H1 (cell line): ENCODE results near the gene FOXO6. TPM values are rescaled to one million over a fixed set of nuclear protein-coding genes. Genes with fewer than 3 reads are reported as not detected.
A peak's percentile ranks its signal among the peaks of the same experiment; 100 is the strongest.

Experiments used
- CTCF ChIA-PET: fragments of 300-600 bp; sonication (Branson Sonifier 250); formaldehyde crosslinking; loops from one replicate; lab custom pipeline; 2021; ENCODE audit not compliant: partially characterized antibody; lab: Charles Lee
- POLR2A ChIA-PET: fragments of 300-600 bp; sonication (Branson Sonifier 250); formaldehyde crosslinking; loops from one replicate; lab custom pipeline; 2021; ENCODE audit warnings: inconsistent platforms; ENCODE audit not compliant: partially characterized antibody; lab: Charles Lee
- DNase-seq, 2 experiments: peaks; one replicate each; pipeline versions ENCODE4 v3.0.0 to v3.0.0-alpha.2; 2010 to 2022; ENCODE audit warnings: low spot score in 2 of 2, low read depth in 1 of 2, mixed read lengths in 1 of 2
- FAIRE-seq: peaks from 2 replicates; lab custom pipeline; 2011; peaks lifted over from hg19 to GRCh38; lab: Jason Lieb, UNC
- H2AFZ ChIP-seq: 2 replicates; pipeline ENCODE4 v1.8.1; 2012; ENCODE audit warnings: low read length, inconsistent platforms
- H2AK5ac ChIP-seq: 2 replicates; pipeline ENCODE4 v1.6.1; 2013; ENCODE audit warnings: low read depth, low read length
- H2BK120ac ChIP-seq: replicated peaks from 2 replicates; pipeline ENCODE3; 2013; ENCODE audit warnings: low read depth, low read length, inconsistent platforms
- H2BK12ac ChIP-seq: 2 replicates; pipeline ENCODE4 v1.6.1; 2013; ENCODE audit warnings: low read depth, low read length
- H2BK15ac ChIP-seq: 2 replicates; pipeline ENCODE4 v1.6.1; 2013; ENCODE audit warnings: low read length
- H2BK20ac ChIP-seq: 2 replicates; pipeline ENCODE4 v1.6.1; 2013; ENCODE audit warnings: low read length
- H2BK5ac ChIP-seq: 2 replicates; pipeline ENCODE4 v1.6.1; 2013; ENCODE audit warnings: low read depth, low read length
- H3K14ac ChIP-seq: 2 replicates; pipeline ENCODE4 v1.6.1; 2013; ENCODE audit warnings: inconsistent platforms; ENCODE audit not compliant: insufficient read length
- H3K18ac ChIP-seq: 2 replicates; pipeline ENCODE4 v1.6.1; 2013; ENCODE audit warnings: low read length; ENCODE audit errors: extremely low read depth
- H3K23ac ChIP-seq: 2 replicates; pipeline ENCODE4 v1.6.1; 2013; ENCODE audit warnings: inconsistent platforms; ENCODE audit not compliant: insufficient read length
- H3K23me2 ChIP-seq: 2 replicates; pipeline ENCODE4 v1.6.1; 2013; ENCODE audit warnings: low read depth, low read length
- H3K27ac ChIP-seq: 2 replicates; pipeline ENCODE4 v1.6.1; 2011; ENCODE audit warnings: low read depth, low read length, inconsistent platforms
- H3K27me3 ChIP-seq, 4 experiments: replicated peaks in 1 of 4; 1 replicate in 1 of 4; 2 replicates in 3 of 4; pipeline versions ENCODE4 v1.6.1 to v1.8.1; 2011 to 2013; ENCODE audit warnings: low read length in 3 of 4, mild to moderate bottlenecking in 3 of 4, inconsistent platforms in 2 of 4, mixed read lengths in 2 of 4, moderate library complexity in 1 of 4; ENCODE audit not compliant: control insufficient read depth in 3 of 4, insufficient read depth in 3 of 4; ENCODE audit errors: extremely low read depth in 1 of 4
- H3K36me3 ChIP-seq, 4 experiments: 2 replicates each; pipeline versions ENCODE4 v1.6.1 to v1.8.1; 2011 to 2013; ENCODE audit warnings: mild to moderate bottlenecking in 4 of 4, low read length in 3 of 4, moderate library complexity in 2 of 4, control low read depth in 1 of 4, inconsistent platforms in 1 of 4; ENCODE audit not compliant: insufficient read depth in 4 of 4, control insufficient read depth in 2 of 4
- H3K4ac ChIP-seq: replicated peaks from 2 replicates; pipeline ENCODE3; 2013; ENCODE audit warnings: low read length, low read depth, mixed read lengths, inconsistent platforms; ENCODE audit not compliant: insufficient read length
- H3K4me1 ChIP-seq, 4 experiments: replicated peaks in 1 of 4; 1 replicate in 1 of 4; 2 replicates in 3 of 4; pipeline versions ENCODE4 v1.6.1 to v1.8.1; 2011 to 2013; ENCODE audit warnings: low read length in 3 of 4, inconsistent platforms in 2 of 4, mixed read lengths in 1 of 4; ENCODE audit not compliant: insufficient read depth in 4 of 4, control insufficient read depth in 3 of 4
- H3K4me2 ChIP-seq, 2 experiments: 2 replicates each; pipeline versions ENCODE4 v1.6.1 to v1.8.1; 2011 to 2013; ENCODE audit warnings: low read depth in 2 of 2, low read length in 2 of 2, control low read depth in 1 of 2, inconsistent platforms in 1 of 2, mild to moderate bottlenecking in 1 of 2; ENCODE audit not compliant: insufficient read depth in 1 of 2
- H3K4me3 ChIP-seq, 4 experiments: fragments of 200-600, 300-600 bp in 1 of 4; sonication (generic), shearing (Covaris generic), sonication (Bioruptor Twin) in 1 of 4; 2 replicates each; pipeline versions ENCODE4 v1.5.1 to v1.8.1; 2011 to 2016; ENCODE audit warnings: low read length in 4 of 4, low read depth in 3 of 4, control low read depth in 2 of 4, inconsistent platforms in 2 of 4, mild to moderate bottlenecking in 2 of 4, mixed read lengths in 1 of 4, moderate library complexity in 1 of 4; ENCODE audit not compliant: insufficient read depth in 2 of 4; ENCODE audit errors: extremely low read depth in 1 of 4
- H3K56ac ChIP-seq: replicated peaks from 2 replicates; pipeline ENCODE3; 2013; ENCODE audit warnings: low read depth, mild to moderate bottlenecking, mixed read lengths, low read length, inconsistent platforms; ENCODE audit not compliant: insufficient read length
- H3K79me1 ChIP-seq: 2 replicates; pipeline ENCODE4 v1.6.1; 2013; ENCODE audit warnings: low read depth, low read length, control low read depth
- H3K79me2 ChIP-seq, 2 experiments: 2 replicates each; pipeline versions ENCODE4 v1.6.1 to v1.8.1; 2012 to 2013; ENCODE audit warnings: low read length in 2 of 2, mild to moderate bottlenecking in 2 of 2, inconsistent platforms in 1 of 2; ENCODE audit not compliant: insufficient read depth in 2 of 2, control insufficient read depth in 1 of 2
- H3K9ac ChIP-seq, 4 experiments: replicated peaks in 1 of 4; 1 replicate in 1 of 4; 2 replicates in 3 of 4; pipeline versions ENCODE4 v1.6.1 to v1.8.1; 2011 to 2013; ENCODE audit warnings: low read depth in 3 of 4, low read length in 3 of 4, control low read depth in 2 of 4, mild to moderate bottlenecking in 2 of 4, moderate library complexity in 2 of 4, inconsistent platforms in 1 of 4; ENCODE audit errors: extremely low read depth in 1 of 4
- H3K9me3 ChIP-seq, 2 experiments: 2 replicates each; pipeline versions ENCODE4 v1.6.1 to v1.8.1; 2012 to 2013; ENCODE audit warnings: mild to moderate bottlenecking in 2 of 2, moderate library complexity in 2 of 2, control low read depth in 1 of 2, inconsistent platforms in 1 of 2, low read depth in 1 of 2, low read length in 1 of 2, mixed read lengths in 1 of 2; ENCODE audit not compliant: insufficient read depth in 2 of 2
- H4K20me1 ChIP-seq, 2 experiments: replicated peaks in 1 of 2; 2 replicates each; pipeline versions ENCODE3 to v1.8.1; 2011 to 2013; ENCODE audit warnings: inconsistent platforms in 2 of 2, low read length in 2 of 2, mild to moderate bottlenecking in 1 of 2; ENCODE audit not compliant: insufficient read depth in 2 of 2, control insufficient read depth in 1 of 2
- H4K5ac ChIP-seq: 2 replicates; pipeline ENCODE4 v1.6.1; 2013; ENCODE audit warnings: low read length, low read depth, mixed read lengths, inconsistent platforms; ENCODE audit not compliant: insufficient read length
- H4K8ac ChIP-seq: 2 replicates; pipeline ENCODE4 v1.8.0; 2013; ENCODE audit warnings: mild to moderate bottlenecking, moderate library complexity, low read length, inconsistent platforms; ENCODE audit not compliant: insufficient read depth; ENCODE audit errors: extremely low read depth
- H4K91ac ChIP-seq: replicated peaks from 2 replicates; pipeline ENCODE3; 2013; ENCODE audit warnings: low read length, mixed read lengths, inconsistent platforms; ENCODE audit not compliant: insufficient read length
- BCL11A ChIP-seq, 2 experiments: IDR thresholded peaks; one replicate each; pipeline ENCODE4 v1.6.1; 2011; ENCODE audit warnings: low read depth in 2 of 2, low read length in 2 of 2, mild to moderate bottlenecking in 2 of 2
- HDAC2 ChIP-seq, 2 experiments: fragments of 300-600 bp in 1 of 2; sonication (generic) in 1 of 2; IDR thresholded peaks; 2 replicates each; pipeline ENCODE4 v1.6.1; 2011 to 2012; ENCODE audit warnings: low read depth in 2 of 2, low read length in 2 of 2, mild to moderate bottlenecking in 2 of 2, moderate library complexity in 2 of 2, borderline replicate concordance in 1 of 2, inconsistent platforms in 1 of 2
- KDM4A ChIP-seq: IDR thresholded peaks from one replicate; pipeline ENCODE4 v1.7.1; 2012; ENCODE audit warnings: low read depth, mild to moderate bottlenecking, moderate library complexity, low read length, inconsistent platforms; ENCODE audit not compliant: severe bottlenecking
- PHF8 ChIP-seq: fragments of 200-600 bp; sonication (generic); conservative IDR thresholded peaks from 2 replicates; pipeline ENCODE4 v1.7.1; 2012; ENCODE audit warnings: low read depth, mild to moderate bottlenecking, inconsistent platforms, low read length, moderate library complexity
- POLR2A ChIP-seq, 2 experiments: IDR thresholded peaks; 1 replicate in 1 of 2; 2 replicates in 1 of 2; pipeline ENCODE4 v1.6.1; 2011; ENCODE audit warnings: low read depth in 2 of 2, low read length in 2 of 2, mild to moderate bottlenecking in 2 of 2; ENCODE audit errors: control extremely low read depth in 1 of 2
- RFX5 ChIP-seq: IDR thresholded peaks from 2 replicates; pipeline ENCODE4 v1.6.1; 2011; ENCODE audit warnings: low read depth, low read length, improper control_type of control experiment, borderline replicate concordance
- TCF12 ChIP-seq: IDR thresholded peaks from 2 replicates; pipeline ENCODE4 v1.6.1; 2011; ENCODE audit warnings: low read depth, mild to moderate bottlenecking, low read length
- WGBS, 2 experiments: shearing (Covaris generic) in 1 of 2; methylation state at CpG; one replicate each; pipeline versions ENCODE4 v1.1.6 to v1.1.7; 2013 to 2015; ENCODE audit warnings: low lambda C conversion rate in 2 of 2, mixed read lengths in 2 of 2, inconsistent platforms in 1 of 2, low coverage in 1 of 2, missing lambda C conversion rate in 1 of 2; ENCODE audit not compliant: insufficient replicate concordance in 2 of 2, insufficient coverage in 1 of 2, insufficient read length in 1 of 2; ENCODE audit errors: extremely low coverage in 1 of 2, missing lambda C conversion rate in 1 of 2; 5-methylcytosine and 5-hydroxymethylcytosine counted together
- polyA plus RNA-seq, 7 experiments: library from polyadenylated mRNA; depleted of rRNA in 3 of 7; stranded (reverse) in 5 of 7; unstranded in 2 of 7; fragments of >200 nt in 5 of 7; fragments of 200-250 nt in 2 of 7; gene quantifications; 1 replicate in 5 of 7; 2 replicates in 1 of 7; 4 replicates in 1 of 7; pipeline versions ENCODE4 v1.2.1 to v1.2.3, GENCODE V29; 2011 to 2013; ENCODE audit warnings: missing spikeins in 2 of 7, mixed read lengths in 2 of 7
- total RNA-seq: library from RNA; stranded (reverse); fragmentation: NEBNext Ultra II Directional; extraction: Animal tissue kit (Norgen Biotek cat#: 25700); gene quantifications from 2 replicates; pipeline ENCODE4 v1.2.1, GENCODE V29; 2021

The FOXO6 gene
- total and polyA plus RNA-seq, 2 of the 8 experiments (the other 6 are each of a cell fraction or from before 2014, with no cell fraction given), result 0.59 to 3.0 TPM

DNA sequence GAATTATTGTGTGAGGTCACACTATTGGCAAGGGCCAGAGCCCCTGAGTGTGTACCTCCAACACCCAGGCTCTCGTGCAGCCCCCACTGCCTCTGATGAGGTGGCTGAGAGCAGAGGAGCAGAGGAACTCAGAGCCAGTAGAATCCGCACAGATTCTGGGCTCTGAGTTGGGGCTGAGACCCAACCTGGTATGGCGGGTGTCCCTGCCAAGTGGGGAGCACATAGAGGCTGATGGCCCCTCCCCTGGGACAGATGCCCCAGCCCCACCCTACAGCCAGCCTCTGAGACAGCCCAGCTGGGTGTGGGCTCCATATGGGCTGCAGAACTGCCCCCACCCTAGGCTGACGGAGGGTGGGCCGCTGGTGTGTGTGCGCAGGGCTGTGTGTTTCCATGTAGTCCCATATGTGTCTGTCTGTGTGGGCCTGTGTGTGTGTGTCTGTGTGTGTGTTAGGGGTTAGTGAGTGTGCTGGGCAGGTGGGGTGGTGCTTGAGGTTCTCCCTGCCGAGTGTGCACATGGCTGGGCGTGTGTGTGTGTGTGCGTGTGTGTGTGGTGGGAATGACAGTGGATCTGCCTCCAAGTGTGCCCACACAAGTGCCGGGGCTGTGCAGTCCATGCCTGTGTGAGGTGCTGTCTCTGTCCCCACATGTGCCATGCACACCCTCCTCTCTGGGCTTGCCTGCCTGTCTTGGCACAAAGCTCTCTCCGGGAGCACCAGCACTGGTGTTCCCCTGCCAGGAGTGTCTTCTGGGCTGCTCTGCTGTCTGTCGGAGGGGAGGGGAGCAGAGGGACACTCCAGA, 24.4 kb downstream of the FOXO6 start:
- H3K56ac ChIP-seq, result no peak overlapping the region
- H3K79me2 ChIP-seq, result no peaks in the 10 kb centered on the region
- no peaks in the 10 kb centered on the region for H3K9me3 ChIP-seq
- H2AFZ ChIP-seq, result no peak overlapping the region
- TF ChIP-seq POLR2A (IDR thresholded peaks at IDR 0.05; ENCODE audit: control extremely low read depth in 1 of 2, low read depth in 2 of 2, low read length in 2 of 2) (no peak), RFX5 (no peak), TCF12 (no peak), HDAC2 (IDR thresholded peaks at IDR 0.05; ENCODE audit: borderline replicate concordance in 1 of 2, low read depth in 2 of 2, low read length in 2 of 2) (no peak), BCL11A (IDR thresholded peaks at IDR 0.05; ENCODE audit: low read depth in 2 of 2, low read length in 2 of 2) (no peak), PHF8 (no peak), KDM4A (no peak)
- DNase-seq (no peak), FAIRE-seq (no peak)
- WGBS, 2 experiments, result 89% methylated on average over 12 of the region's 12 CpGs; no CpG with 5 or more reads in 1 of the 2 experiments
- H4K5ac ChIP-seq, result no peak overlapping the region
- H3K18ac ChIP-seq, result no peak overlapping the region
- H3K27me3 ChIP-seq, result peaks cover 5 to 38% (median 29%) of the 10 kb centered on the region in 4 experiments
- H2BK120ac ChIP-seq, result no peak overlapping the region
- H2BK12ac ChIP-seq, result peak overlapping the region; percentile 96; the same call in 1 of the 2 replicates
- POLR2A ChIA-PET, result interaction anchor here (1.1 to 1.9 kb wide), 5 partner anchors 8 to 14 kb away, joined by 3 to 5 read pairs (median 5); no protein-coding TSS in a partner anchor
- H3K4me3 ChIP-seq, result no peak overlapping the region
- H3K36me3 ChIP-seq, result no peaks in the 10 kb centered on the region
- no peak overlapping the region for H4K8ac ChIP-seq
- no peak overlapping the region for H2BK5ac ChIP-seq
- H2BK20ac ChIP-seq, result peak overlapping the region; percentile 48; the same call in 1 of the 2 replicates
- peaks cover 0 to 4% of the 10 kb centered on the region in 2 experiments for H4K20me1 ChIP-seq
- no peak overlapping the region for H3K9ac ChIP-seq
- no peak overlapping the region for H3K4ac ChIP-seq
- peak overlapping the region; percentile 92; the same call in 1 of the 2 replicates for H2BK15ac ChIP-seq
- H3K23ac ChIP-seq, result no peak overlapping the region
- H3K79me1 ChIP-seq, result no peaks in the 10 kb centered on the region; the same call in 1 of the 2 replicates
- peaks cover 6 to 29% (median 17%) of the 10 kb centered on the region in 4 experiments for H3K4me1 ChIP-seq
- CTCF ChIA-PET, result interaction anchor here (0.8 to 15.4 kb wide), 8 partner anchors 9 to 103 kb away, joined by 3 to 173 read pairs (median 7); partner anchors contain the start of gene FOXO6
- H3K27ac ChIP-seq, result no peak overlapping the region
- H4K91ac ChIP-seq, result peak overlapping the region; percentile 46
- H2AK5ac ChIP-seq, result peak overlapping the region; percentile 96; the same call in 1 of the 2 replicates
- H3K23me2 ChIP-seq, result peaks cover 18% of the 10 kb centered on the region
- no peak overlapping the region for H3K4me2 ChIP-seq
- H3K14ac ChIP-seq, result no peak overlapping the region
